Measurements from ENCODE around the gene TRIM24. TPM values are rescaled to one million over a fixed set of nuclear protein-coding genes. Genes with fewer than 3 reads are reported as not detected.

Gene TRIM24
- total and polyA plus RNA-seq, 2 of the 13 experiments (the other 11 are each of a cell fraction or from before 2014, with no cell fraction given), result 100 to 106 TPM

- H3K27ac ChIP-seq (ENCODE audit: extremely low read length, insufficient read depth, low read length), result no peak overlapping the region
- TF ChIP-seq ZFAT (CRISPR knock-in tag; conservative IDR thresholded peaks at IDR 0.05) (no peak), ZNF34 (CRISPR knock-in tag; IDR thresholded peaks at IDR 0.05; ENCODE audit: borderline replicate concordance) (no peak), RBM22 (optimal IDR thresholded peaks at IDR 0.05; ENCODE audit: low read length) (no peak), HMG20A (CRISPR knock-in tag; IDR thresholded peaks at IDR 0.05; ENCODE audit: borderline replicate concordance) (no peak), ZNF292 (CRISPR knock-in tag; IDR thresholded peaks at IDR 0.05; ENCODE audit: borderline replicate concordance, low read depth) (no peak), TMF1 (CRISPR knock-in tag; IDR thresholded peaks at IDR 0.05; ENCODE audit: low read depth) (no peak), ZNF7 (CRISPR knock-in tag; IDR thresholded peaks at IDR 0.05) (no peak), DNMT3B (CRISPR knock-in tag; conservative IDR thresholded peaks at IDR 0.05) (no peak), HMGA1 (CRISPR knock-in tag; conservative IDR thresholded peaks at IDR 0.05) (no peak), TSC22D2 (CRISPR knock-in tag; IDR thresholded peaks at IDR 0.05; ENCODE audit: borderline replicate concordance) (no peak), ZNF337 (CRISPR knock-in tag; IDR thresholded peaks at IDR 0.05; ENCODE audit: borderline replicate concordance, low read depth) (no peak), BCL6 (CRISPR knock-in tag; IDR thresholded peaks at IDR 0.05) (no peak), EHMT2 (IDR thresholded peaks at IDR 0.05; ENCODE audit: borderline replicate concordance, low read depth, low read length) (no peak), ZNF749 (CRISPR knock-in tag; IDR thresholded peaks at IDR 0.05; ENCODE audit: borderline replicate concordance) (no peak), KDM6A (CRISPR knock-in tag; IDR thresholded peaks at IDR 0.05; ENCODE audit: low read depth) (no peak), ZNF766 (CRISPR knock-in tag; IDR thresholded peaks at IDR 0.05; ENCODE audit: borderline replicate concordance) (no peak), SNAI1 (CRISPR knock-in tag; IDR thresholded peaks at IDR 0.05; ENCODE audit: borderline replicate concordance) (no peak)
- TF ChIP-seq, protein P1, sequence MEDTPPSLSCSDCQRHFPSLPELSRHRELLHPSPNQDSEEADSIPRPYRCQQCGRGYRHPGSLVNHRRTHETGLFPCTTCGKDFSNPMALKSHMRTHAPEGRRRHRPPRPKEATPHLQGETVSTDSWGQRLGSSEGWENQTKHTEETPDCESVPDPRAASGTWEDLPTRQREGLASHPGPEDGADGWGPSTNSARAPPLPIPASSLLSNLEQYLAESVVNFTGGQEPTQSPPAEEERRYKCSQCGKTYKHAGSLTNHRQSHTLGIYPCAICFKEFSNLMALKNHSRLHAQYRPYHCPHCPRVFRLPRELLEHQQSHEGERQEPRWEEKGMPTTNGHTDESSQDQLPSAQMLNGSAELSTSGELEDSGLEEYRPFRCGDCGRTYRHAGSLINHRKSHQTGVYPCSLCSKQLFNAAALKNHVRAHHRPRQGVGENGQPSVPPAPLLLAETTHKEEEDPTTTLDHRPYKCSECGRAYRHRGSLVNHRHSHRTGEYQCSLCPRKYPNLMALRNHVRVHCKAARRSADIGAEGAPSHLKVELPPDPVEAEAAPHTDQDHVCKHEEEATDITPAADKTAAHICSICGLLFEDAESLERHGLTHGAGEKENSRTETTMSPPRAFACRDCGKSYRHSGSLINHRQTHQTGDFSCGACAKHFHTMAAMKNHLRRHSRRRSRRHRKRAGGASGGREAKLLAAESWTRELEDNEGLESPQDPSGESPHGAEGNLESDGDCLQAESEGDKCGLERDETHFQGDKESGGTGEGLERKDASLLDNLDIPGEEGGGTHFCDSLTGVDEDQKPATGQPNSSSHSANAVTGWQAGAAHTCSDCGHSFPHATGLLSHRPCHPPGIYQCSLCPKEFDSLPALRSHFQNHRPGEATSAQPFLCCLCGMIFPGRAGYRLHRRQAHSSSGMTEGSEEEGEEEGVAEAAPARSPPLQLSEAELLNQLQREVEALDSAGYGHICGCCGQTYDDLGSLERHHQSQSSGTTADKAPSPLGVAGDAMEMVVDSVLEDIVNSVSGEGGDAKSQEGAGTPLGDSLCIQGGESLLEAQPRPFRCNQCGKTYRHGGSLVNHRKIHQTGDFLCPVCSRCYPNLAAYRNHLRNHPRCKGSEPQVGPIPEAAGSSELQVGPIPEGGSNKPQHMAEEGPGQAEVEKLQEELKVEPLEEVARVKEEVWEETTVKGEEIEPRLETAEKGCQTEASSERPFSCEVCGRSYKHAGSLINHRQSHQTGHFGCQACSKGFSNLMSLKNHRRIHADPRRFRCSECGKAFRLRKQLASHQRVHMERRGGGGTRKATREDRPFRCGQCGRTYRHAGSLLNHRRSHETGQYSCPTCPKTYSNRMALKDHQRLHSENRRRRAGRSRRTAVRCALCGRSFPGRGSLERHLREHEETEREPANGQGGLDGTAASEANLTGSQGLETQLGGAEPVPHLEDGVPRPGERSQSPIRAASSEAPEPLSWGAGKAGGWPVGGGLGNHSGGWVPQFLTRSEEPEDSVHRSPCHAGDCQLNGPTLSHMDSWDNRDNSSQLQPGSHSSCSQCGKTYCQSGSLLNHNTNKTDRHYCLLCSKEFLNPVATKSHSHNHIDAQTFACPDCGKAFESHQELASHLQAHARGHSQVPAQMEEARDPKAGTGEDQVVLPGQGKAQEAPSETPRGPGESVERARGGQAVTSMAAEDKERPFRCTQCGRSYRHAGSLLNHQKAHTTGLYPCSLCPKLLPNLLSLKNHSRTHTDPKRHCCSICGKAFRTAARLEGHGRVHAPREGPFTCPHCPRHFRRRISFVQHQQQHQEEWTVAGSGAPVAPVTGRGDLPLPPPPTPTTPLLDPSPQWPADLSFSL (CRISPR knock-in tag; IDR thresholded peaks at IDR 0.05), result no peak
- no peak for ATAC-seq
- no peak overlapping the region for H3K9ac ChIP-seq (ENCODE audit: insufficient read depth, low read depth, low read length)
- H3K4me2 ChIP-seq (ENCODE audit: low read depth, low read length), result no peak overlapping the region
- CTCF ChIA-PET (ENCODE audit: low intra/inter-chr PET ratio, low total read pairs), result no interaction called here
- H3K79me2 ChIP-seq (ENCODE audit: insufficient read depth, low read length), result no peaks in the 10 kb centered on the region
- H3K4me1 ChIP-seq (ENCODE audit: insufficient read depth, low read length), result no peaks in the 10 kb centered on the region
- no peaks in the 10 kb centered on the region for H4K20me1 ChIP-seq (ENCODE audit: insufficient read depth, low read length)
- WGBS (ENCODE audit: low lambda C conversion rate), result 90% methylated on average over 3 of the region's 3 CpGs
- no peak overlapping the region for H2AFZ ChIP-seq (ENCODE audit: low read length)
- H3K27me3 ChIP-seq (ENCODE audit: control insufficient read depth in 1 of 2, insufficient read depth in 2 of 2, low read length in 2 of 2), result no peaks in the 10 kb centered on the region; a peak in 1 of 5 replicates
- intact Hi-C loops (cut with micrococcal nuclease; ENCODE audit: unreplicated experiment) (no loop called here), in situ Hi-C loops (cut with HindIII; ENCODE audit: extremely low pct_ligation_motif_present, low pct_unique_long_range_greater_than_20kb) (loop anchor here (25.0 kb wide), 1 partner anchor 294 kb away; no protein-coding TSS in a partner anchor)
- H3K9me3 ChIP-seq (ENCODE audit: low read length), result no peaks in the 10 kb centered on the region
- FAIRE-seq, result no peak
- POLR2A ChIA-PET, result no interaction called here
- H3K36me3 ChIP-seq (replicated peaks in 1 of 2; ENCODE audit: control insufficient read depth in 1 of 2, insufficient read depth in 2 of 2, low read length in 2 of 2), result no peaks in the 10 kb centered on the region
- BruUV-seq (replicated peaks), result no TSS peak
- no peak for DNase-seq (ENCODE audit: low spot score)
- H3K4me3 ChIP-seq (replicated peaks in 1 of 3; ENCODE audit: insufficient read depth in 1 of 3, low read depth in 2 of 3, low read length in 3 of 3), result no peak overlapping the region
Observed at GRCh38 chr7:138442822-138443221, 17.2 kb upstream of the TRIM24 start.
